Chondrocyte (in vitro differentiated cells): ENCODE results near the gene MYT1. TPM values are rescaled to one million over a fixed set of nuclear protein-coding genes. Genes with fewer than 3 reads are reported as not detected.
A peak's percentile ranks its signal among the peaks of the same experiment; 100 is the strongest.

Experiments
- DNase-seq: peaks from one replicate; pipeline ENCODE4 v3.0.0; 2021; ENCODE audit warnings: mixed read lengths, low spot score
- H3K27ac Mint-ChIP-seq: one replicate; pipeline ENCODE4 v1.8.0; 2021; ENCODE audit warnings: mild to moderate bottlenecking, moderate library complexity, mixed read lengths; ENCODE audit not compliant: unreplicated experiment
- H3K27me3 Mint-ChIP-seq: 2 replicates; pipeline ENCODE4 v1.8.0; 2021; ENCODE audit warnings: low read depth, mixed read lengths
- H3K36me3 Mint-ChIP-seq: 2 replicates; pipeline ENCODE4 v1.8.0; 2021; ENCODE audit warnings: low read depth, mixed read lengths
- H3K4me1 Mint-ChIP-seq: 2 replicates; pipeline ENCODE4 v1.8.0; 2021; ENCODE audit warnings: low read depth, mild to moderate bottlenecking, mixed read lengths
- H3K4me3 Mint-ChIP-seq: one replicate; pipeline ENCODE4 v1.8.0; 2021; ENCODE audit warnings: mild to moderate bottlenecking, moderate library complexity, mixed read lengths; ENCODE audit not compliant: unreplicated experiment
- H3K9me3 Mint-ChIP-seq: 2 replicates; pipeline ENCODE4 v1.8.0; 2021; ENCODE audit warnings: low read depth, mixed read lengths
- CTCF ChIP-seq: fragments of 200-600 bp; sonication (generic); IDR thresholded peaks from 2 replicates; pipeline ENCODE4 v1.5.0; 2021; ENCODE audit warnings: antibody characterized with exemption, mild to moderate bottlenecking, moderate library complexity
- total RNA-seq: library from RNA; stranded (reverse); gene quantifications from 3 replicates; pipeline ENCODE4 v1.2.1, GENCODE V29; 2021

The MYT1 gene
- total RNA-seq, 1 donor from 2014 or later = not detected

GRCh38 chr20:64146301-64146935, 17.8 kb upstream of the MYT1 start:
- Mint-ChIP-seq H3K4me1 (no peaks in the 10 kb centered on the region), H3K4me3 (no peak overlapping the region), H3K9me3 (peaks cover 5% of the 10 kb centered on the region), H3K27me3 (peaks cover 28% of the 10 kb centered on the region), H3K27ac (no peak overlapping the region), H3K36me3 (peaks cover 2% of the 10 kb centered on the region)
- TF ChIP-seq CTCF = no peak
- no peak for DNase-seq

- Mint-ChIP-seq H3K27ac (no peak overlapping the region), H3K9me3 (peaks cover 5% of the 10 kb centered on the region), H3K4me1 (no peaks in the 10 kb centered on the region), H3K36me3 (peaks cover 2% of the 10 kb centered on the region), H3K4me3 (no peak overlapping the region), H3K27me3 (peaks cover 28% of the 10 kb centered on the region)
- DNase-seq = no peak
- TF ChIP-seq CTCF = no peak
Observed at GRCh38 chr20:64146936-64147477, 17.2 kb upstream of the MYT1 start.

GRCh38 chr20:64148581-64148980, 15.7 kb upstream of the MYT1 start:
- TF ChIP-seq CTCF = no peak

GRCh38 chr20:64149141-64149540, 15.1 kb upstream of the MYT1 start:
- no peak overlapping the region for H3K27ac Mint-ChIP-seq
- H3K27me3 Mint-ChIP-seq = peaks cover 15% of the 10 kb centered on the region
- peaks cover 5% of the 10 kb centered on the region for H3K9me3 Mint-ChIP-seq
- DNase-seq = peak; percentile 79
- no peak for TF ChIP-seq CTCF
- no peak overlapping the region for H3K4me3 Mint-ChIP-seq
- H3K4me1 Mint-ChIP-seq = no peaks in the 10 kb centered on the region
- H3K36me3 Mint-ChIP-seq = peaks cover 2% of the 10 kb centered on the region

More at GRCh38 chr20:64148581-64148980, 15.7 kb upstream of the MYT1 start:
- H3K27ac Mint-ChIP-seq = no peak overlapping the region
- DNase-seq = peak; percentile 36
- H3K27me3 Mint-ChIP-seq = peaks cover 15% of the 10 kb centered on the region
- no peaks in the 10 kb centered on the region for H3K4me1 Mint-ChIP-seq
- no peak overlapping the region for H3K4me3 Mint-ChIP-seq
- peaks cover 2% of the 10 kb centered on the region for H3K36me3 Mint-ChIP-seq
- peaks cover 5% of the 10 kb centered on the region for H3K9me3 Mint-ChIP-seq

- peaks cover 15% of the 10 kb centered on the region for H3K27me3 Mint-ChIP-seq
- no peak overlapping the region for H3K27ac Mint-ChIP-seq
- H3K4me3 Mint-ChIP-seq = no peak overlapping the region
- TF ChIP-seq CTCF = no peak
- peaks cover 2% of the 10 kb centered on the region for H3K9me3 Mint-ChIP-seq
- H3K4me1 Mint-ChIP-seq = no peaks in the 10 kb centered on the region
- DNase-seq = peak; percentile 55
- peaks cover 2% of the 10 kb centered on the region for H3K36me3 Mint-ChIP-seq
Observed at GRCh38 chr20:64149809-64150560, 14.3 kb upstream of the MYT1 start.
